PC-9 (cell line): ENCODE data around the gene HOMER2.

Experiments
- EZH2 ChIP-seq: fragments of 200-600 bp; sonication (generic); IDR thresholded peaks from 2 replicates; pipeline ENCODE4 v1.8.0; 2017; ENCODE audit warnings: antibody characterized with exemption, low read depth
- TF ChIP-seq, protein P1 (sequence below): fragments of 200-600 bp; sonication (generic); conservative IDR thresholded peaks from 2 replicates; pipeline ENCODE4 v1.6.1; 2017; ENCODE audit warnings: mixed run types, antibody characterized with exemption, mild to moderate bottlenecking, moderate library complexity

DNA sequence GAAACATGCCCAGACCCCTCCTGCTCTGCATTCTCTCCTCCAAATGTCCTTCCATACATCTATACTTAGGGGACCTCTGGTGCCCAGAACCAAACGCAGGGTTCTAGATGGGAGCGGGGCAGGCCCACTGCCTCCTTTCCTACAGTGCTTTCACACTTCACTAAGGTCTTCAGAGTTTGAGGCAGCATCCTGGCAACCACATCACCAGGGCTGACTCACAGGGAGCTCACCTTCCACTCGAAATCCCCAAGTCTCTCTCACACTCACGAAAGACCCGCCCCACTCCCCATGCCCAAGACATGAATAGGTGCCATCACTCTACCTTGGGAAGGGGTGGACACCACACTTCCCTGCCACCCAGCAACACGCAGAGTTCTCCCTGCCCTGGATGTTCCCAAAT, 18.9 kb downstream of the HOMER2 start:
- TF ChIP-seq, protein P1, sequence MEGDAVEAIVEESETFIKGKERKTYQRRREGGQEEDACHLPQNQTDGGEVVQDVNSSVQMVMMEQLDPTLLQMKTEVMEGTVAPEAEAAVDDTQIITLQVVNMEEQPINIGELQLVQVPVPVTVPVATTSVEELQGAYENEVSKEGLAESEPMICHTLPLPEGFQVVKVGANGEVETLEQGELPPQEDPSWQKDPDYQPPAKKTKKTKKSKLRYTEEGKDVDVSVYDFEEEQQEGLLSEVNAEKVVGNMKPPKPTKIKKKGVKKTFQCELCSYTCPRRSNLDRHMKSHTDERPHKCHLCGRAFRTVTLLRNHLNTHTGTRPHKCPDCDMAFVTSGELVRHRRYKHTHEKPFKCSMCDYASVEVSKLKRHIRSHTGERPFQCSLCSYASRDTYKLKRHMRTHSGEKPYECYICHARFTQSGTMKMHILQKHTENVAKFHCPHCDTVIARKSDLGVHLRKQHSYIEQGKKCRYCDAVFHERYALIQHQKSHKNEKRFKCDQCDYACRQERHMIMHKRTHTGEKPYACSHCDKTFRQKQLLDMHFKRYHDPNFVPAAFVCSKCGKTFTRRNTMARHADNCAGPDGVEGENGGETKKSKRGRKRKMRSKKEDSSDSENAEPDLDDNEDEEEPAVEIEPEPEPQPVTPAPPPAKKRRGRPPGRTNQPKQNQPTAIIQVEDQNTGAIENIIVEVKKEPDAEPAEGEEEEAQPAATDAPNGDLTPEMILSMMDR = no peak
- TF ChIP-seq EZH2 = no peak
